Pancreas (tissue), 10 donors: ENCODE results near the gene CSRNP3. TPM values are rescaled to one million over a fixed set of nuclear protein-coding genes. Genes with fewer than 3 reads are reported as not detected.

ENCODE experiments used
- ATAC-seq, 4 donors: fragments of 200-7000 bp; cut with Tn5 transposase; one replicate each; pipeline versions ENCODE4 v1.8.0 to v1.9.1; 2020; ENCODE audit warnings: mild to moderate bottlenecking in 4 of 4, moderate library complexity in 4 of 4
- DNase-seq, 6 donors: peaks; one replicate each; pipeline ENCODE4 v3.0.0-alpha.2; 2020
- FAIRE-seq: peaks from 2 replicates; lab custom pipeline; 2012; peaks lifted over from hg19 to GRCh38; lab: Jason Lieb, UNC
- H3K27ac ChIP-seq, 4 donors: fragments of 200-600 bp; sonication (generic); 1 replicate in 3 of 4; 2 replicates in 1 of 4; pipeline versions ENCODE4 v1.5.0 to v1.8.0; 2020
- H3K27me3 ChIP-seq, 4 donors: fragments of 200-600 bp; one replicate each; pipeline ENCODE4 v1.8.0; 2021
- H3K36me3 ChIP-seq, 3 donors: fragments of 200-600 bp; sonication (generic) in 1 of 3; one replicate each; pipeline versions ENCODE4 v1.5.0 to v1.8.0; 2020 to 2021
- H3K4me1 ChIP-seq, 3 donors: fragments of 200-600 bp; one replicate each; pipeline ENCODE4 v1.8.0; 2021
- H3K4me3 ChIP-seq, 4 donors: fragments of 200-600 bp; sonication (generic) in 2 of 4; one replicate each; pipeline versions ENCODE4 v1.5.0 to v1.8.0; 2020 to 2021
- H3K9me3 ChIP-seq, 4 donors: fragments of 200-600 bp; one replicate each; pipeline ENCODE4 v1.8.0; 2021
- CTCF ChIP-seq, 4 donors: fragments of 200-600 bp; sonication (generic) in 3 of 4; IDR thresholded peaks; one replicate each; pipeline versions ENCODE4 v1.5.0 to v1.8.0; 2021; ENCODE audit warnings: antibody characterized with exemption in 4 of 4
- WGBS, 2 donors: extraction: QIAGEN DNeasy Blood & Tissue Kit; methylation state at CpG; one replicate each; pipeline ENCODE4 v1.1.7; 2013; 5-methylcytosine and 5-hydroxymethylcytosine counted together
- intact Hi-C, 3 donors: fragments of 100-400 bp; cut with DNase I; formaldehyde crosslinking; loops; one replicate each; pipeline versions ENCODE4 v1.11.1 to v1.14.2; 2022
- polyA plus RNA-seq, 2 donors: library from polyadenylated mRNA; stranded (reverse); fragments of 200-250 nt; gene quantifications; one replicate each; pipeline ENCODE4 v1.2.3, GENCODE V29; 2013
- total RNA-seq, 6 donors: library from RNA; stranded (reverse); fragmentation: NEBNext Ultra II Directional in 4 of 6; extraction: Animal tissue kit (Norgen Biotek cat#: 25700) in 4 of 6; gene quantifications; one replicate each; pipeline versions ENCODE4 v1.2.1 to v1.2.4, GENCODE V29; 2021 to 2023
- donor health status: healthy with polysubstance abuse.
- donor health status: DM: no; HTN: no; CAD: no; lungs with moderate emphysema.
- donor health status: DM: no; HTN: no; CAD: no.
- donor health status: control.
- donor health status: control.
- donor health status: Bipolar disorder and iron deficiency.
- donor health status: DM: yes; HTN: yes; CAD: no.
- donor health status: DM: no; HTN: no; CAD: no.
- donor health status: DM: no; HTN: no; CAD: no.
- donor health status: DM: yes; HTN: yes; CAD: no.

Gene CSRNP3
- total and polyA plus RNA-seq, 8 donors = 0.91 to 4.8 (median 3.1) TPM

GRCh38 chr2:165601928-165602521 is 132.5 kb downstream of the CSRNP3 start:
- Histone ChIP-seq H3K4me1 (peaks cover 0 to 10% (median 5%) of the 10 kb centered on the region in 3 donors), H3K4me3 (no peak overlapping the region), H3K36me3 (no peaks in the 10 kb centered on the region), H3K9me3 (no peaks in the 10 kb centered on the region), H3K27ac (no peak overlapping the region), H3K27me3 (no peaks in the 10 kb centered on the region)
- FAIRE-seq (no peak), DNase-seq (no peak), ATAC-seq (peak in 2 of 4 donors; percentile 18 to 30)
- WGBS, 2 donors = 43 to 46% methylated on average over 3 of the region's 3 CpGs
- intact Hi-C loops = no loop called here
- TF ChIP-seq CTCF (IDR thresholded peaks at IDR 0.05) = no peak

- DNase-seq = no peak
- Histone ChIP-seq H3K4me1 (no peaks in the 10 kb centered on the region), H3K9me3 (no peaks in the 10 kb centered on the region), H3K4me3 (no peak overlapping the region), H3K27me3 (no peaks in the 10 kb centered on the region), H3K27ac (no peak overlapping the region), H3K36me3 (no peaks in the 10 kb centered on the region)
- no peak for ATAC-seq
- no peak for TF ChIP-seq CTCF (IDR thresholded peaks at IDR 0.05)
- 61 to 64% methylated on average over 6 of the region's 6 CpGs for WGBS, 2 donors
- no peak for FAIRE-seq
- intact Hi-C loops = no loop called here
Measured at GRCh38 chr2:165609672-165610071, 140.2 kb downstream of the CSRNP3 start.

- ATAC-seq = no peak
- no peak for TF ChIP-seq CTCF (IDR thresholded peaks at IDR 0.05)
- no peaks in the 10 kb centered on the region for H3K27me3 ChIP-seq
- intact Hi-C loops = no loop called here
- H3K27ac ChIP-seq = no peak overlapping the region
- H3K9me3 ChIP-seq = no peaks in the 10 kb centered on the region
- no peaks in the 10 kb centered on the region for H3K36me3 ChIP-seq
- no peak overlapping the region for H3K4me3 ChIP-seq
- 64 to 68% methylated on average over 6 of the region's 6 CpGs for WGBS, 2 donors
- DNase-seq = no peak
- FAIRE-seq = no peak
- H3K4me1 ChIP-seq = no peaks in the 10 kb centered on the region
Measured at GRCh38 chr2:165610591-165611029, 141.1 kb downstream of the CSRNP3 start.

GRCh38 chr2:165617741-165618481 is 148.4 kb downstream of the CSRNP3 start:
- FAIRE-seq (no peak), DNase-seq (no peak), ATAC-seq (no peak)
- intact Hi-C loops = no loop called here
- H3K27ac ChIP-seq = no peak overlapping the region
- H3K9me3 ChIP-seq = no peaks in the 10 kb centered on the region
- peaks cover 0 to 6% (median 0%) of the 10 kb centered on the region in 3 donors for H3K4me1 ChIP-seq
- H3K27me3 ChIP-seq = no peaks in the 10 kb centered on the region
- WGBS, 2 donors = 93 to 94% methylated on average over 4 of the region's 4 CpGs
- H3K36me3 ChIP-seq = no peaks in the 10 kb centered on the region
- H3K4me3 ChIP-seq = no peak overlapping the region
- no peak for TF ChIP-seq CTCF (IDR thresholded peaks at IDR 0.05)

- 64 to 69% methylated on average over 1 of the region's 1 CpG for WGBS, 2 donors
- no peaks in the 10 kb centered on the region for H3K9me3 ChIP-seq
- FAIRE-seq = no peak
- no peak for DNase-seq
- no peak overlapping the region for H3K27ac ChIP-seq
- TF ChIP-seq CTCF (IDR thresholded peaks at IDR 0.05) = no peak
- no peaks in the 10 kb centered on the region for H3K27me3 ChIP-seq
- H3K36me3 ChIP-seq = no peaks in the 10 kb centered on the region
- no peak for ATAC-seq
- H3K4me1 ChIP-seq = peaks cover 0 to 6% (median 0%) of the 10 kb centered on the region in 3 donors
- no peak overlapping the region for H3K4me3 ChIP-seq
- intact Hi-C loops = no loop called here
Measured at GRCh38 chr2:165618806-165619205, 149.3 kb downstream of the CSRNP3 start.
